ENCODE data around the gene SH3PXD2A. TPM values are rescaled to one million over a fixed set of nuclear protein-coding genes. Genes with fewer than 3 reads are reported as not detected.

The SH3PXD2A gene
- polyA plus RNA-seq, 4 donors = 29.3 to 31.7 (median 30.5) TPM

DNA sequence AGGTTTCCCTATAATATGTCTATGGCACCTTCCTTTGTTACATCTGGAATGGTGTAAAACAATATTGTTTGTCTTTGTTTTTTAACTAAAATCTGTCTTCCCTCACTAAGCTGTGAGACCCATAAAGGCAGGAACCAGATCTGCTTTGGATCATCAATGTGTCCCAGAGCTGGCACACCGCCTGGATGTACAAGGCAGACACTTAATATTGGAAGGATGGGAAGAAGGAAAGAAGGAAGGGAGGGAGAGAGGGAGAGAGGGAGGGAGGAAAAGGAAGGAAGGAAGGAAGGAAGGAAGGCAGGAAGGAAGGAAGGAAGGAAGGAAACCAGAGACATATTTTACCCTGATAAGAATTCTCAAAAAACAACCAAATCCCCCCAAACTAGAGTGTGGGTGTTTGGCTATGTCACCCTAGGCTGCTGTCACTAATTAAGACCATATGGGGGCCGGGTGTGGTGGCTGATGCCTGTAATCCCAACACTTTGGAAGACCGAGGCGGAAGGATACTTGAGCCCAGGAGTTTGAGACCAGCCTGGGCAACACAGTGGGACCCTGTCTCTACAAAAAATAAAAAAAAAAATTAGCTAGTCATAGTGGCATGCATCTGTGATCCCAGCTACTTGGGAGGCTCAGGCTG is 59.6 kb downstream of the SH3PXD2A start:
- no peak for DNase-seq (ENCODE audit: low read depth in 4 of 4, low spot score in 3 of 4)

DNA sequence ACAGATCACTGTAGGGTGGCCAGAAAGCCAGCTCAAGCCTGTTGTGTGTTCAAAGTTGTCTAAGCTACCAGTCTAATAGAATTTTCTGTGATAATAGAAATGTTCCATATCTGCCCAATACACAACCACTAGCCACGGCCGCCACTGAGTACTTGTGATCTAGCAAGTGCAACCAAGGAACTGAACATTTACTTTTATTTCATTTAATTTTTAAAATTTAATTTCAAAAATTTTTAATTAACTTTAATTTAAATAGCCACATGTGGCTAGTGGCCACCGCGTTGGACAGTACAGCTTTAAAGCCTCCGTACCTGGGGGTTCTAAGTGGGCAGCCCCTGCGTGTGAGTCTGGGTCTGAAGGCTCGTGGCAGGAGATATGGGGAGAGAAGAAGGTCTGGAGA is 60.4 kb downstream of the SH3PXD2A start:
- no peak for DNase-seq (ENCODE audit: low read depth in 4 of 4, low spot score in 3 of 4)

DNA sequence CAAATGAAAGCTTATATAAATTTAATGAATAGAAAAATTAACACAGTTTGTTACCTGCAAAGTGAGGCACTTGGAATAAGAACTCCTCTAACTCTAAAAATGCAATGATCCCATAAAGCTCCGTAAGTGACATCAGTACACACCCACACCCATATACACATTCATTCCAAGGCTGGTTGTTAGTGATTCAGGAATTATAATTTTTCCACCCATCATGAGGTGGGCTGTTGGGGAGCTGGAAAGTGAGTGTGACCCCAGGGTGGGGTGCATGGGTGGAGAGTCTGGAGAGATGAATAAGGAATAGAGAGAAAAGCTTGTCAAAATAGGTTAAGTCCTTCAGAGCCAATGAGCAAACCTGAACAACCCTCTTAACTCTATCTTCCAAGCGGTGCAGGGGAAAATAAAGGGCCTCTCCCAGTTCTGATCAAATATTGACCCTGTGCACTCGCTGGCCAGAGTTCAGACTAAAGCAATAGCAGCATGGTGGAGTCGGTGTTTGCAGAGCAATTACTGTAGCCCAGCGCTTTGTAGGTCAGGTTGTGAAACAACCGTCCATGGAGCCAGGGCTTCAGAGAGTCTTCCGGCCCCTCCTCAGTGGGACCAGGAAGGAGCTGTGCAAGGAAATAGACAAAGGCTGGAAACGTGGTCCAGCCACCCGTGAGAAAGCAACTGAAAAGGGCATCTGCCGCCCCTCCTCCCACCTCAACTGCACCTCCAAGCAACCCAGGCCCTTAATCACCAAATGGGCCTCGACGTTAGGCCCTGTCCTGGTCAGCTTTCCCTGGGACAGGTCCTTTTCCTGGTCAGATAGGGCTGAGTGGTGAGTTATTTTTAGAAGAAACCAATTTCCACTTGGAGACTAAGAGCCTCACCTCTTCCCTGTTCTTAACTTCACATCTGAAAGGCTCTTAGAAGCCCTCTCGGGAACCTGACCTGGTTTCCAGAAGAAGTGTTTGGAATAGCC is 61.2 kb downstream of the SH3PXD2A start:
- no peak for DNase-seq (ENCODE audit: low read depth in 4 of 4, low spot score in 3 of 4)

DNA sequence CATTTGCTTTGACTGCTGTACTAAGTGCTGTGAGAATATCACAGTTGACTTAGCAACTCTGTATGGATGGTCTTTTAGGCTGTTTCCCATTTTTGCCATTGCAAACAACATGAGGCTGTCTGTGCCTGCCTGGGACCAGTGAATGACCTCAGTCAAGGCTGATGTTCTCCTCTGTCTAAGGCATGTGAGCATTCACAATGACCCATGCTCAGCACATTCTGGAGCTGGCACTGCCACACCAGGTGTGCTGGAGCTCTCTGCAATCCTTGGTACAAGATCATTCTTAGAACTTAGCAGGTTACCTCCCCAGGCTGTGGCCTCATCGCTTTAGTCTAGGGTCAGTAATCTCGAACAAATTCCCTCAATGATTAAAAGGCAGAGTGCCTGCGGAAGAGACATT is 61.9 kb downstream of the SH3PXD2A start:
- no peak for DNase-seq (ENCODE audit: low read depth in 4 of 4, low spot score in 3 of 4)

DNA sequence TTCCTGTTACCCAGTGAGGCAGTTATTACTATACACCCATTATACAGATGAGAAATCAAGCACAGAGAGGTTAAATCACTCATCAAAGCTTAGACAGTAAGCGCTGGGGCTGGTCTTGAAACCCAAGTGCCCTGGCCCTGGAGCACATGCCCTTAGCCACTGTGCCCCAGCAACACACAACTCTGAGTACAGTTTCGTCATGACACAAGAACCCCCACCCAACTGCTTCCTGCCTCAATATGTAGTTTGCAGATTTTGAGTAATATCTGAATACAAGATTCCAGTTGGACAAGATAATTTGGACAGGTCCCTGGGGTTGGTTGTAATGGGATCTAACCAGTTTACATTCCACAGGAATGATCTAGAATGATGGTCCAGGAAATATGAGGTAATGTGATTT is 62.8 kb downstream of the SH3PXD2A start:
- DNase-seq (ENCODE audit: low read depth in 4 of 4, low spot score in 3 of 4) = no peak

DNA sequence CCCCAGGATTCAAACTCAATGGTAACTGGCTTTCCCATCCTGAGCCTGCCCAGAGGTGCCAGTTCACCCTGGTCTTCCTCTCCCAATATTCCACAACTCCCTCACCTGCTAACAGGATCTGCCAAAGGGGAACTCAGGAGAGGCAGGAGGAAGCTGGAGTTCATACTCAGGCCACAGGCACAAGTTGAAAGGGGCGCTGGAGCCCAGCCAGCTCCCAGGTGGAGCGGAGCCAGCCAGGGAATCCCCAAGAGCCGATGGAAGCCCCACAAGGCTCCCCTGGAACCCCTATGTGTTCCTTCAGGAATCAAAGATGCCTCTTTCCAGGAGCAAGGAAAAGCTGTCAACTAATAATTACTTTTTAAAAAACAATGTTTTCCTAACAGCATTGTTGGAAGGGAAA is 63.5 kb downstream of the SH3PXD2A start:
- no peak for DNase-seq (ENCODE audit: low read depth in 4 of 4, low spot score in 3 of 4)

DNA sequence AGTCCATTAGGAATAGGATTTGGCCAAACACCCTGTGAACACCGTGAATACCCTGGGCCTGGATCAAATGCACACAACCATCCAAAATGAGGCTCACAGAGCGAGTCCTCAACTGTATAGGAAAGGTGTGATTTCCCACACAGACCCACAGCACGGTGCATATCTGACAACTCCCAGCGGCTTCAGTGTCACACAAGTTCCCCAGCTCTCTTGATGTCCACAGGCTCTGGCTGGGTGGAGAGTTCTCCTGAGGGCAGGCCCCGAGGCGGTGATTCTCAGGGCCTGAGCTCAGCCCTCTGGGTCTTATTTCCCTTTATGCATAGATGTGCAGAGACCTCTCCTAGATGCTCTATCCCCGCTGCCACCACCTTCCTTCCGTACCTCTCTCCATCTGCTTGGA is 64.1 kb downstream of the SH3PXD2A start:
- DNase-seq (ENCODE audit: low read depth in 4 of 4, low spot score in 3 of 4) = no peak

DNA sequence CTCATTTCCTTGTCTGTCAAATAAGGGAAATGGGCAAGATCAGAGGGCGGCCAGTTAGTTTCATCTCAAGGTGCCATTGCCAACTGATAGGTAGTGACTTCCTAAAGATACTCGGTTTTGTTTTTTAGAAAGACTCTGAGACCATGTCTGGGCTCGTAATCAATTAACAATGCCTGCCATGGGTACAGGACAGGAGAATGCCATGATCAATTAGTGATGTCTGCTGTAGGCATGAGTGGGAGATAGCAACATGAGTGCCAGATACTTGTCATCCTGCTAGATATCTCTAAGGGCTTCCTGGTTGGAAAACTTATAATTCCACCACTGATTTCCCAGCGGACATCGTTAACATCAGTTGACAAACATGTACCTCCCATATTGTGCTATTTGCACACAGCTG is 64.8 kb downstream of the SH3PXD2A start:
- no peak for DNase-seq (ENCODE audit: low read depth in 4 of 4, low spot score in 3 of 4)

DNA sequence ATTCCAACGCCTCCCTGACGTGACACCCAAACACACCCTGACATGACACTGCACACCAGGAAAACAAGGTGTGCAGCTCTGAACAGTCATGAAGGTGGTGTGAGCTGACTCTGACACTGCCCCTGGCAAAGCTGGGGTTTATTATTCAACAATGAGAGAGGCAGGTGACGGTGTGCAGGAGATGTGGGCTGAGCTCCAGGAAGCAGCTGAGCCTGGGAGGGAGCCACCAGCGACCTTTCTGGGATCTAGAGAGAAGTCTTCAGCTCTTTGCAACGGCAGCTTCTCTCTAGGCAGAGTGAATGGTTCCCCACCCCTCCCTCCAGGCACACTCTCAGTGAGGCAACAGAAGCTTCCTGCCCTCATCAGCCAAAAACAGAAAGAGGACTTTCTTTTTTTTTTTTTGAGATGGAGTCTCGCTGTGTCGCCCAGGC is 65.6 kb downstream of the SH3PXD2A start:
- DNase-seq (ENCODE audit: low read depth in 4 of 4, low spot score in 3 of 4) = no peak

DNA sequence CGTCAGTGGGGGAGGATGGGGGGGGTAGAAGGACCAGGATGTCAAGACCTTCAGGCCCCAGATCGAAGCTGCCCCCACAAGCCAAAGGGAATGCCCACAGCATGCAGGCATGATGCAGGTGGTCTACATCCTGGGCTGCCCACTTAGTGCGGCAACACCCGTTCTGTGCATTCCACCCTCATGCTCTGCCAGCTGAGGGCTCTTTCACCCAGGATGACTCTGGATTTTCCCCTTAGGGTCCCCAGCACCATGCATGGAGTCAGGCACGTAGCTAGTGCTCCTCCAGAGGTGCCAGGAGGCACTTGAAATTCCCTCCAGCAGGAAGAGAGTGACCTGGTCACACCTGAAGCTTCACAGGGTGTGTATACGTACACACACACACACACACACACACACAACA is 66.2 kb downstream of the SH3PXD2A start:
- DNase-seq (ENCODE audit: low read depth in 4 of 4, low spot score in 3 of 4) = no peak

DNA sequence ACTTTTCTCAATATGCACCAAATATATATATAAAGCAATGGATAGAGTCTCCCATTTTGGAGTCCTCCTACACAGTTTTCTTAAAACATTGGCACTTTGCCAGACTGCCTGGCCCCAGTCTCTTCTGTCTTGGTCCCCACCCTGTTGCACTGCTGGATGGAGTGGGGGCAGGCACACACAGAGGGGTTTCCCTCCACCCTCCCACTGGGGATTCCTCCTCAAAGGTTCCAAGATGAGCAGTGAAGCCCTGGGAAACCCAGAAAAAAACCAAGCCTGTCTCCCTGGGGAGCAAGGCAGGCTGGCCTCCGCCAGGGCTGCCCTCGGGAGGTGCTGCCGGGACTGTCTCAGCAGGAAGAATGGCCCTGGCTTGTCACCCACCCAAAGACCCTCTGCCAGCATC is 68.0 kb downstream of the SH3PXD2A start:
- no peak for DNase-seq (ENCODE audit: low read depth in 4 of 4, low spot score in 3 of 4)

DNA sequence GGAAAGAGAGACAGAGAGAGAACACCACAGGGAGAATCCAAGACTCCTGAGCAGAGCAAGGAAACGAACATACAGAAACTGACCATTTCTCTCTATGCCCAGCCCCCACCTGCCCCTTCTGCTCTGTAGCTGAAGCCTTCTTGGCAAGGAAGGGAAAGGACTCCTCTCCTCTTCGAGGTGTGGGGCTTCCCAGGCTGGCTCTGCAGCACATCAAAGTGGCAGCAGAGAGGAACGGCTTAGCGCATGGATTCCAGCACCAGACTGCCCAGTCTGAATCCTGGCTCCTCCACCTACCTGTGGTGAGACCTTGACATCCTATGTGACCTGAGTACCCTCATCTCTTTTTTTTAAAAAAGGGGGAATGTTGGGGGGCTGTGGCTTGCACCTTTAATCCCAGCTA is 69.4 kb downstream of the SH3PXD2A start:
- DNase-seq (ENCODE audit: low read depth in 4 of 4, low spot score in 3 of 4) = no peak

DNA sequence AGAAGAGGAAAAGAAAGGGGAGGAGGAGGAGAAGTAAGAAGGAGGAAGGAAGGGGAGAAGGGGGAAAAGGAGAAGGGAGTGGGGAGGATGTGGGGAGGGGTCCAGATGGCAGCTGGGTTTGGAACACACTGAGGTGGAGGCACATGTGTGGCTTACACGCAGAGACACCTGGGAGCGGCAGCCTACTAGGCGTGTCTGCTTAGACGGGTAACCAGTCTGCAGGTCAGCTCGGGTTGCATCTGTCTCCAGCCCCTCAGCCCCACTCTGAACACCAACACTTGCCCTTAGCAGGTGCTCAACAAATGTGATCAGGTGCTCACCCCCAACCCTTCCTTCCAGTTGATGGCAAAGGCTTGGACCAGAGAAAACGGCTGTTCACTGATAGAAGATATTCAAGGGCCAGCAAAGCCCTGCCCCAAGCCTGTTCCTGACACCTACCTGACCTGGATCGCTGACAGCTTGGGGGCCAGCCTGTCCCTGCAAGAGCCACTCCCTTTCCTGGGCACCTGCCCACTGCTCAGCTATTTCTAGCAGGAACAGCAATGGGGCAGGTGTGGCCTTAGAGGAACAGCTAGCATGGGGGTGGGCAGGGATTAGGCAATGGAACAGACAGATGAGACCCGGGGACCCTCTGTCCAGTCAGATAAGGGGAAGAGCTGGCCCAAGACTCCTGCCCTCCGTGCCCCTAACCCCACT is 70.5 kb downstream of the SH3PXD2A start:
- no peak for DNase-seq (ENCODE audit: low read depth in 4 of 4, low spot score in 3 of 4)

DNA sequence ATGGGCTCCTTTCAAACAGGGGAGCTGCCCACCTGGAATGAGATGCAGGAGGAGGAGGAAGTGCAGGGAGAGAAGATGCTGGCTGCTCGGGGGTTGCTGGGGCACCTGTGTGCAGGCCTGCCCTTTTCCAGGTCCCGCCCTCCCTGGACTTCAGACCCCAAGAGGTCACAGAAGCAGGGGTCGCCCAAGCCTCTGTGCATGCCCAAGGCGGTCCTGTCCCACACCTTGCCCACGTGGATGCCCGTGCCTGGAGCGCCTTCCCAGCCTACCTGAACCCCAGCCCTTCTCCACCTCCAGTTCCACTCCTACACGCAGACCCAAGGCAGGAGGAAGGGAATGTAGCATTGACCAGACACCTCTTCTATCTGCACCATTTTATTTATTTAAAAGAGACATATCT is 71.3 kb downstream of the SH3PXD2A start:
- no peak for DNase-seq (ENCODE audit: low read depth in 4 of 4, low spot score in 3 of 4)

DNA sequence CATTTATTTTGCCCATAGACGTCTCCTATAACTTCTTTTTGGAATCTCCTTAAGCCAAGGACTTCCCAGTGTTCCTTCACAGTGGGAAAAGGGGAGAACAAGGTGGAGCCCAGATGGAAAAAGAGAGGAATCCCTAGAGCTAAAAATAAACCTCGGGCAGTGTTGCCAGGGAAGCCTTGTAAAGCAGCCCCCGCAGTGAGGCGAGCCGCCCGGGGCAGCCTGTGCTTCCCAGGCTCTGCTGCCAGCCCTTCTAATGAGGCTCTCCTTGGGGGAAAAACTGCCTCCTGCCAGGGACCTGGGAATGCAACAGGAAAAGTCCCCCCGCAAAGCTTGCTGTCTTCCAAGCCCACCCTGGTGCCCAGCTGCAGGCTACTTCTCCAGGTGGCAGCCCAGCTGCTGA is 71.7 kb downstream of the SH3PXD2A start:
- DNase-seq (ENCODE audit: low read depth in 4 of 4, low spot score in 3 of 4) = no peak

DNA sequence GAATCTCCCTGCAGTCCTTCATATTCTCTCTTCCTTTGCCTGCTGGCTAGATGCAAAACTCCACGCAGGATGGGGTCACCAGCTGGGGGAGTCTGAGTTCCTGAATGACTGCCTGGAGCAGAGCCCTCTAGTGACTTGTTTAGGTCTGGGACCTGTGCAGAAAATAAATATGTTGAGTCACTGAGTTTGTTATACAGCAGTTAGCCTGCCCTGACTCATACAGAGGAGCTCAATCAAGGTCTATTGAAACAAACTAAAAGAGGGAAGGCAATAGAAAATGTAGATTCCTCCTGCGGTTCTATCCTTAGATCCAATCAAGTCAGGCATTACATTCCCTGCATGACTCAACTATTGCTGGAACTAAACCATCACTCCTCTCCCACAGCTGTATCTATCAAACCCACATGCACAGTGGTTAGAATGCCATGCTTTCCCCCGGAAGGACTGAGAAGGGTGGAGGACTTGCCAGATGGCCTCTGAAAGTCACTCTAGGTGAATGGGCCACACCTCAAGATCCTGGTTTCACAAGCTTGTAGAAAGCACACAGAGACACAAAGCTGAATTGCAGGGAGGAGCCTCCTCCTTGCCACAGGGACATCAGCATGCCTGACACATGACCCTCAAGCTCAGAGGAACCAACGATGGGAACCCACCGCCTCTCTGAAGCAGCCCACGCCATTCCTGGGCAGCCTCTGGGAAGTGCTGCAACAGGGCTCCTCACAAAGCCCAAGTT is 73.9 kb downstream of the SH3PXD2A start:
- no peak for DNase-seq (ENCODE audit: low read depth in 4 of 4, low spot score in 3 of 4)

DNA sequence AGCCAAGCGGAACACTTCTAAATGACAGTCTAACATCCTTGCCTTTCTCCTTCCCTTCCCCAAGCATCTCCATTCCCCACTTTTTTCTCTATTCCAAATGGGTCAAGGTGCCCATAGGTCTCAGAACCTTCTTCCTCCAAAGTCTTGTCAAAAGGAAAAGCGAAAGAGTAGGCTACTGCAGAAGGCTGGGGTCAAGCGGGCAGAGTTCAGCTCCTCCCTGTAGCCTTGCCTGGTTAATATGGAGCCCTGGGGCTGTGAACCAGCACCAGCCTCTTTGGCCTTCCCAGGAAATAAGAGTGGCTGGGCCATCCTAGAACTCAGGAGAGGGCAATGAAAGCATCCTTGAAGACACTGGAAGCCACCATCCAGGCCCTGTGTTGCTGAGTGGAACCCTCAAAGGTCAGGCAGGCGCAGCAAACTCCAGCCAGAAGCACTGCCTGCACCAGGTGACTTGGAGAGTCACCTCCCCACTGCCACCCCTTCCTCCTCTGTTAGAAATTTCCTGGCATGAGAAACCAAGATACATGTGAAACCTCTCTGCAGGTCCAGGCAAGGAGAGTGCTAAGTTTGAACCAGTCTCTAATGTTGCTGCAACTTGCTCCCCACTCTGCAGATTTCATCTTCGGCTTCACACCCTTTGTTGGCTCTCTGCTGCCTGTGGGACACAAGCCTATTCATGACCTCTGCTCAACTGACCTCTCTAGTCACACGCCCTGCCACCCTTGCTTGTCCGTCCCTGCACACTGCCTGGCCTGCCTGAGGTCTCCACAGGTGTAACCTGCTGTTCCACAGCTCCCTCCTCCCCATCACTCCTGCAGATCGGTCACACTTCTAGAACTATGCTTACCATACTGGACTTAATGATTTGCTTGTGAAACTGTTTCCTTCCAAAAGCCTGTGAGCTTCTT is 74.9 kb downstream of the SH3PXD2A start:
- DNase-seq (ENCODE audit: low read depth in 4 of 4, low spot score in 3 of 4) = no peak

DNA sequence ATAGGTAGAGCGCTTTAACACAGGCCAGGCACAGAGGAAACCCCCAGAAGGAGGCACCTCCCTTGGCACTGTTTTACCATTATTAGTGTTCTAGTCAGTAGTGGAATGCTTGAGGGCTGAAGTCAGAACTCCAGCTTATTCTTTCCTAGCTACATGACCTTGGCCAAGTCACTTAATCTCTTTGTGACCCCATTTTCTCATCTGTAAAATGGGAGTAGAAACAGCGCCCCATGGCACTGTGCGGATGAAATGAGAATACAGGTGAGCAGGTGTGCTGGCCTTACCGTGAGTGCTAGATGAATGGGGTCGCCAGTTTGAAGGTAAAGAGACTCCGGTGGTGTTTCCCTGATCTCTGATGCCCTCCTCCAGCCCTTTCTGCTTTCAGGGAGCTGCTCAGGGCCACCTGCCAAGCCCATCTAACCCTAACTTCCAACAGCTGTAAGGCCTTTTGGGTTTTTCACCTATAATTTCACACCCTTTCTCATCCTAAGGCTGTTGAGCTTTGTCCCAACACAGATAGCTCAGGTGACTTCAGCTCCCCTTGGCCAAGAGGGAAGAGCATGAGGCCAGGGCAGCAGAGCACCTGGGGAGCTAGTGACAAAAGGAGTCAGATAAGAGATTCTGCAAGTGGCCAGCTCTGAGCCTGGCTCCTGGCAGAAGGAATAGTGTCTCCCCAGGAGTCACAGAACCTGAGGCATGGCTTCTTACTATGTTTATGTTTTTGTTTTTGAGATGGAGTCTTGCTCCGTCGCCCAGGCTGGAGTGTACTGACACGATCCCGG is 76.8 kb downstream of the SH3PXD2A start:
- DNase-seq (ENCODE audit: low read depth in 4 of 4, low spot score in 3 of 4) = no peak

All from right renal pelvis (tissue), 4 donors.